Renal cortical epithelial cell (primary cell): Measurements from ENCODE around the gene FGF1. TPM values are rescaled to one million over a fixed set of nuclear protein-coding genes. Genes with fewer than 3 reads are reported as not detected.

Experiments
- DNase-seq: peaks from one replicate; pipeline ENCODE4 v3.0.0-alpha.2; 2011; ENCODE audit warnings: low read depth
- total RNA-seq: library from RNA; depleted of rRNA; stranded (reverse); fragments of >200 nt; gene quantifications from 2 replicates; pipeline ENCODE4 v1.2.3, GENCODE V29; 2014

The FGF1 gene
- total RNA-seq, 1 donor from 2014 or later, result 0.15 TPM

GRCh38 chr5:142584891-142585290 is 101.0 kb downstream of the FGF1 start:
- no peak for DNase-seq

- no peak for DNase-seq
Observed at GRCh38 chr5:142578161-142578830, 107.6 kb downstream of the FGF1 start.

- no peak for DNase-seq
Observed at GRCh38 chr5:142576804-142577203, 109.1 kb downstream of the FGF1 start.

GRCh38 chr5:142576303-142576702 is 109.6 kb downstream of the FGF1 start:
- DNase-seq, result no peak

- DNase-seq, result no peak
Observed at GRCh38 chr5:142572006-142572405, 113.9 kb downstream of the FGF1 start.

- DNase-seq, result no peak
Observed at GRCh38 chr5:142571371-142571770, 114.5 kb downstream of the FGF1 start.

GRCh38 chr5:142569905-142570304 is 116.0 kb downstream of the FGF1 start:
- no peak for DNase-seq

GRCh38 chr5:142568996-142569335 is 116.9 kb downstream of the FGF1 start:
- no peak for DNase-seq

- no peak for DNase-seq
Observed at GRCh38 chr5:142568283-142568995, 117.5 kb downstream of the FGF1 start.

- no peak for DNase-seq
Observed at GRCh38 chr5:142561486-142562097, 124.3 kb downstream of the FGF1 start.

GRCh38 chr5:142561029-142561428 is 124.9 kb downstream of the FGF1 start:
- no peak for DNase-seq

- DNase-seq, result no peak
Observed at GRCh38 chr5:142552107-142552506, 133.8 kb downstream of the FGF1 start.

- no peak for DNase-seq
Observed at GRCh38 chr5:142551338-142552067, 134.4 kb downstream of the FGF1 start.

GRCh38 chr5:142550471-142550870 is 135.4 kb downstream of the FGF1 start:
- DNase-seq, result no peak

GRCh38 chr5:142549834-142550233 is 136.1 kb downstream of the FGF1 start:
- DNase-seq, result no peak

- peak; percentile 96 for DNase-seq
Observed at GRCh38 chr5:142548739-142549275, 137.1 kb downstream of the FGF1 start.

- peak; percentile 18 for DNase-seq
Observed at GRCh38 chr5:142547445-142548380, 138.2 kb downstream of the FGF1 start.

- no peak for DNase-seq
Observed at GRCh38 chr5:142545650-142546322, 140.1 kb downstream of the FGF1 start.

GRCh38 chr5:142544946-142545649 is 140.8 kb downstream of the FGF1 start:
- peak; percentile 74 for DNase-seq
